ENCODE results near the gene PAX8.

PAX8 gene

GRCh38 chr2:113202305-113203216, 76.2 kb downstream of the PAX8 start:
- Histone ChIP-seq H3K36me3 (ENCODE audit: control insufficient read depth, insufficient read depth, low read length) (peaks cover 32% of the 10 kb centered on the region), H3K4me3 (replicated peaks; ENCODE audit: low read depth, low read length) (no peak overlapping the region), H3K27me3 (replicated peaks; ENCODE audit: control insufficient read depth, insufficient read depth, low read length) (no peaks in the 10 kb centered on the region)
- TF ChIP-seq CTCF (IDR thresholded peaks at IDR 0.05; ENCODE audit: insufficient read depth, low read length, poor library complexity, severe bottlenecking), result no peak
- no peak for DNase-seq (ENCODE audit: extremely low read depth, insufficient read length)

GRCh38 chr2:113201496-113202304, 77.0 kb downstream of the PAX8 start:
- no peak for TF ChIP-seq CTCF (IDR thresholded peaks at IDR 0.05; ENCODE audit: insufficient read depth, low read length, poor library complexity, severe bottlenecking)
- no peaks in the 10 kb centered on the region for H3K27me3 ChIP-seq (replicated peaks; ENCODE audit: control insufficient read depth, insufficient read depth, low read length)
- H3K36me3 ChIP-seq (ENCODE audit: control insufficient read depth, insufficient read depth, low read length), result peaks cover 39% of the 10 kb centered on the region
- no peak for DNase-seq (ENCODE audit: extremely low read depth, insufficient read length)
- H3K4me3 ChIP-seq (replicated peaks; ENCODE audit: low read depth, low read length), result no peak overlapping the region

GRCh38 chr2:113200736-113201490, 77.8 kb downstream of the PAX8 start:
- no peak overlapping the region for H3K4me3 ChIP-seq (replicated peaks; ENCODE audit: low read depth, low read length)
- H3K36me3 ChIP-seq (ENCODE audit: control insufficient read depth, insufficient read depth, low read length), result peaks cover 43% of the 10 kb centered on the region
- no peak for TF ChIP-seq CTCF (IDR thresholded peaks at IDR 0.05; ENCODE audit: insufficient read depth, low read length, poor library complexity, severe bottlenecking)
- no peaks in the 10 kb centered on the region for H3K27me3 ChIP-seq (replicated peaks; ENCODE audit: control insufficient read depth, insufficient read depth, low read length)
- no peak for DNase-seq (ENCODE audit: extremely low read depth, insufficient read length)

- peaks cover 48% of the 10 kb centered on the region for H3K36me3 ChIP-seq (ENCODE audit: control insufficient read depth, insufficient read depth, low read length)
- no peak for TF ChIP-seq CTCF (IDR thresholded peaks at IDR 0.05; ENCODE audit: insufficient read depth, low read length, poor library complexity, severe bottlenecking)
- no peak for DNase-seq (ENCODE audit: extremely low read depth, insufficient read length)
Observed at GRCh38 chr2:113200236-113200635, 78.5 kb downstream of the PAX8 start.

GRCh38 chr2:113198790-113199612, 79.7 kb downstream of the PAX8 start:
- H3K4me3 ChIP-seq (replicated peaks; ENCODE audit: low read depth, low read length), result no peak overlapping the region
- H3K27me3 ChIP-seq (replicated peaks; ENCODE audit: control insufficient read depth, insufficient read depth, low read length), result no peaks in the 10 kb centered on the region
- TF ChIP-seq CTCF (IDR thresholded peaks at IDR 0.05; ENCODE audit: insufficient read depth, low read length, poor library complexity, severe bottlenecking), result peak; percentile 49
- peak; percentile 87 for DNase-seq (ENCODE audit: extremely low read depth, insufficient read length)
- peaks cover 50% of the 10 kb centered on the region for H3K36me3 ChIP-seq (ENCODE audit: control insufficient read depth, insufficient read depth, low read length)

More at GRCh38 chr2:113200236-113200635, 78.5 kb downstream of the PAX8 start:
- Histone ChIP-seq H3K27me3 (replicated peaks; ENCODE audit: control insufficient read depth, insufficient read depth, low read length) (no peaks in the 10 kb centered on the region), H3K4me3 (replicated peaks; ENCODE audit: low read depth, low read length) (no peak overlapping the region)
